K562 (cell line): ENCODE results near the gene SLC33A1.

Experiments used
- ADNP ChIP-seq: fragments of 200-800 bp; sonication (Bioruptor generic); IDR thresholded peaks from 2 replicates; pipeline ENCODE4 v1.6.1; 2016; ENCODE audit warnings: missing genetic modification characterization, missing compliant biosample characterization
- CTCF ChIP-seq, 3 experiments: IDR thresholded peaks in 2 of 3; conservative IDR thresholded peaks in 1 of 3; 2 replicates each; pipeline ENCODE4 v1.5.1; 2011 to 2012; ENCODE audit warnings: low read length in 3 of 3, mild to moderate bottlenecking in 3 of 3, control low read depth in 2 of 3, improper control_type of control experiment in 1 of 3, inconsistent platforms in 1 of 3, low read depth in 1 of 3, mixed read lengths in 1 of 3, moderate library complexity in 1 of 3; ENCODE audit not compliant: insufficient read depth in 2 of 3
- ETS1 ChIP-seq: conservative IDR thresholded peaks from 2 replicates; pipeline ENCODE4 v1.6.1; 2011; ENCODE audit warnings: low read depth, mild to moderate bottlenecking, low read length; ENCODE audit not compliant: control insufficient read depth
- FOSL1 ChIP-seq: fragments of 200-800 bp; sonication (Bioruptor generic); conservative IDR thresholded peaks from 2 replicates; pipeline ENCODE4 v1.6.1; 2016; ENCODE audit warnings: missing genetic modification characterization, missing compliant biosample characterization
- FOXA3 ChIP-seq, 2 experiments: fragments of 450-650 bp in 1 of 2; sonication (generic) in 1 of 2; formaldehyde crosslinking; IDR thresholded peaks in 1 of 2; conservative IDR thresholded peaks in 1 of 2; 2 replicates each; pipeline versions ENCODE4 v1.4.0 to v1.8.0; 2020 to 2022; ENCODE audit warnings: mild to moderate bottlenecking in 2 of 2, missing genetic modification reagents in 1 of 2
- MEIS2 ChIP-seq: fragments of 450-650 bp; IDR thresholded peaks from 2 replicates; pipeline ENCODE4 v1.6.1; 2014; ENCODE audit warnings: mild to moderate bottlenecking; ENCODE audit not compliant: partially characterized antibody
- POLR2A ChIP-seq: fragments of 450-650 bp; conservative IDR thresholded peaks from 2 replicates; pipeline ENCODE4 v1.6.1; 2016
- ZC3H4 ChIP-seq: sonication (generic); formaldehyde crosslinking; IDR thresholded peaks from 2 replicates; pipeline ENCODE4 v1.9.0; 2021; ENCODE audit warnings: missing genetic modification reagents, borderline replicate concordance
- ZFX ChIP-seq: sonication (generic); formaldehyde crosslinking; IDR thresholded peaks from 2 replicates; pipeline ENCODE4 v1.8.0; 2022; ENCODE audit warnings: mild to moderate bottlenecking, missing genetic modification reagents, moderate library complexity
- ZNF589 ChIP-seq: fragments of 200-800 bp; sonication (Bioruptor generic); IDR thresholded peaks from 2 replicates; pipeline ENCODE4 v1.6.1; 2016; ENCODE audit warnings: low read depth, missing genetic modification characterization, missing compliant biosample characterization
- TF ChIP-seq, protein P1 (sequence below): sonication (generic); formaldehyde crosslinking; IDR thresholded peaks from 2 replicates; pipeline ENCODE4 v1.8.0; 2022; ENCODE audit warnings: mild to moderate bottlenecking, low read depth, missing genetic modification reagents
- TF ChIP-seq, protein P2 (sequence below): sonication (generic); formaldehyde crosslinking; IDR thresholded peaks from 2 replicates; pipeline ENCODE4 v1.8.0; 2023; ENCODE audit warnings: mild to moderate bottlenecking, missing genetic modification reagents
- TF ChIP-seq, protein P3 (sequence below), 2 experiments: fragments of 450-650 bp; formaldehyde crosslinking in 1 of 2; IDR thresholded peaks; 2 replicates each; pipeline versions ENCODE4 v1.4.0 to v1.6.1; 2014 to 2020; ENCODE audit warnings: mild to moderate bottlenecking in 2 of 2, borderline replicate concordance in 1 of 2, low read depth in 1 of 2
- TF ChIP-seq, protein P4 (sequence below): fragments of 250-450 bp; sonication (Bioruptor Pico); IDR thresholded peaks from 2 replicates; pipeline ENCODE4 v1.8.0; 2021; ENCODE audit warnings: moderate library complexity, mild to moderate bottlenecking, inconsistent platforms

- TF ChIP-seq, protein P1, sequence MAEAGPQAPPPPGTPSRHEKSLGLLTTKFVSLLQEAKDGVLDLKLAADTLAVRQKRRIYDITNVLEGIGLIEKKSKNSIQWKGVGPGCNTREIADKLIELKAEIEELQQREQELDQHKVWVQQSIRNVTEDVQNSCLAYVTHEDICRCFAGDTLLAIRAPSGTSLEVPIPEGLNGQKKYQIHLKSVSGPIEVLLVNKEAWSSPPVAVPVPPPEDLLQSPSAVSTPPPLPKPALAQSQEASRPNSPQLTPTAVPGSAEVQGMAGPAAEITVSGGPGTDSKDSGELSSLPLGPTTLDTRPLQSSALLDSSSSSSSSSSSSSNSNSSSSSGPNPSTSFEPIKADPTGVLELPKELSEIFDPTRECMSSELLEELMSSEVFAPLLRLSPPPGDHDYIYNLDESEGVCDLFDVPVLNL: no peak
- TF ChIP-seq, protein P2, sequence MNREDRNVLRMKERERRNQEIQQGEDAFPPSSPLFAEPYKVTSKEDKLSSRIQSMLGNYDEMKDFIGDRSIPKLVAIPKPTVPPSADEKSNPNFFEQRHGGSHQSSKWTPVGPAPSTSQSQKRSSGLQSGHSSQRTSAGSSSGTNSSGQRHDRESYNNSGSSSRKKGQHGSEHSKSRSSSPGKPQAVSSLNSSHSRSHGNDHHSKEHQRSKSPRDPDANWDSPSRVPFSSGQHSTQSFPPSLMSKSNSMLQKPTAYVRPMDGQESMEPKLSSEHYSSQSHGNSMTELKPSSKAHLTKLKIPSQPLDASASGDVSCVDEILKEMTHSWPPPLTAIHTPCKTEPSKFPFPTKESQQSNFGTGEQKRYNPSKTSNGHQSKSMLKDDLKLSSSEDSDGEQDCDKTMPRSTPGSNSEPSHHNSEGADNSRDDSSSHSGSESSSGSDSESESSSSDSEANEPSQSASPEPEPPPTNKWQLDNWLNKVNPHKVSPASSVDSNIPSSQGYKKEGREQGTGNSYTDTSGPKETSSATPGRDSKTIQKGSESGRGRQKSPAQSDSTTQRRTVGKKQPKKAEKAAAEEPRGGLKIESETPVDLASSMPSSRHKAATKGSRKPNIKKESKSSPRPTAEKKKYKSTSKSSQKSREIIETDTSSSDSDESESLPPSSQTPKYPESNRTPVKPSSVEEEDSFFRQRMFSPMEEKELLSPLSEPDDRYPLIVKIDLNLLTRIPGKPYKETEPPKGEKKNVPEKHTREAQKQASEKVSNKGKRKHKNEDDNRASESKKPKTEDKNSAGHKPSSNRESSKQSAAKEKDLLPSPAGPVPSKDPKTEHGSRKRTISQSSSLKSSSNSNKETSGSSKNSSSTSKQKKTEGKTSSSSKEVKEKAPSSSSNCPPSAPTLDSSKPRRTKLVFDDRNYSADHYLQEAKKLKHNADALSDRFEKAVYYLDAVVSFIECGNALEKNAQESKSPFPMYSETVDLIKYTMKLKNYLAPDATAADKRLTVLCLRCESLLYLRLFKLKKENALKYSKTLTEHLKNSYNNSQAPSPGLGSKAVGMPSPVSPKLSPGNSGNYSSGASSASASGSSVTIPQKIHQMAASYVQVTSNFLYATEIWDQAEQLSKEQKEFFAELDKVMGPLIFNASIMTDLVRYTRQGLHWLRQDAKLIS (CRISPR knock-in tag): no peak
- TF ChIP-seq MEIS2: no peak
- TF ChIP-seq, protein P3, sequence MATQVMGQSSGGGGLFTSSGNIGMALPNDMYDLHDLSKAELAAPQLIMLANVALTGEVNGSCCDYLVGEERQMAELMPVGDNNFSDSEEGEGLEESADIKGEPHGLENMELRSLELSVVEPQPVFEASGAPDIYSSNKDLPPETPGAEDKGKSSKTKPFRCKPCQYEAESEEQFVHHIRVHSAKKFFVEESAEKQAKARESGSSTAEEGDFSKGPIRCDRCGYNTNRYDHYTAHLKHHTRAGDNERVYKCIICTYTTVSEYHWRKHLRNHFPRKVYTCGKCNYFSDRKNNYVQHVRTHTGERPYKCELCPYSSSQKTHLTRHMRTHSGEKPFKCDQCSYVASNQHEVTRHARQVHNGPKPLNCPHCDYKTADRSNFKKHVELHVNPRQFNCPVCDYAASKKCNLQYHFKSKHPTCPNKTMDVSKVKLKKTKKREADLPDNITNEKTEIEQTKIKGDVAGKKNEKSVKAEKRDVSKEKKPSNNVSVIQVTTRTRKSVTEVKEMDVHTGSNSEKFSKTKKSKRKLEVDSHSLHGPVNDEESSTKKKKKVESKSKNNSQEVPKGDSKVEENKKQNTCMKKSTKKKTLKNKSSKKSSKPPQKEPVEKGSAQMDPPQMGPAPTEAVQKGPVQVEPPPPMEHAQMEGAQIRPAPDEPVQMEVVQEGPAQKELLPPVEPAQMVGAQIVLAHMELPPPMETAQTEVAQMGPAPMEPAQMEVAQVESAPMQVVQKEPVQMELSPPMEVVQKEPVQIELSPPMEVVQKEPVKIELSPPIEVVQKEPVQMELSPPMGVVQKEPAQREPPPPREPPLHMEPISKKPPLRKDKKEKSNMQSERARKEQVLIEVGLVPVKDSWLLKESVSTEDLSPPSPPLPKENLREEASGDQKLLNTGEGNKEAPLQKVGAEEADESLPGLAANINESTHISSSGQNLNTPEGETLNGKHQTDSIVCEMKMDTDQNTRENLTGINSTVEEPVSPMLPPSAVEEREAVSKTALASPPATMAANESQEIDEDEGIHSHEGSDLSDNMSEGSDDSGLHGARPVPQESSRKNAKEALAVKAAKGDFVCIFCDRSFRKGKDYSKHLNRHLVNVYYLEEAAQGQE (IDR thresholded peaks at IDR 0.05; ENCODE audit: borderline replicate concordance): no peak
- TF ChIP-seq, protein P3 (CRISPR knock-in tag; IDR thresholded peaks at IDR 0.05; ENCODE audit: low read depth): no peak
- TF ChIP-seq FOXA3 (CRISPR knock-in tag; conservative IDR thresholded peaks at IDR 0.05 in 1 of 2, IDR thresholded peaks at IDR 0.05 in 1 of 2): no peak
- no peak for TF ChIP-seq ZC3H4 (CRISPR knock-in tag)
- TF ChIP-seq ZNF589 (CRISPR knock-in tag): peak; percentile 96
- TF ChIP-seq ETS1: no peak
- no peak for TF ChIP-seq ZFX (CRISPR knock-in tag)
- TF ChIP-seq CTCF (IDR thresholded peaks at IDR 0.05 in 2 of 3, conservative IDR thresholded peaks at IDR 0.05 in 1 of 3; ENCODE audit: insufficient read depth in 2 of 3, low read depth in 1 of 3, low read length in 3 of 3): no peak
- TF ChIP-seq FOSL1 (tag): no peak
- TF ChIP-seq, protein P4, sequence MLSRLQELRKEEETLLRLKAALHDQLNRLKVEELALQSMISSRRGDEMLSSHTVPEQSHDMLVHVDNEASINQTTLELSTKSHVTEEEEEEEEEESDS: no peak
- TF ChIP-seq ADNP (tag): no peak; the same call in 1 of the 2 replicates
- no peak for TF ChIP-seq POLR2A
These were observed 7.4 kb upstream of the SLC33A1 start for GRCh38 chr3:155861476-155862183.
